Measurements from ENCODE around the gene ZNF580. TPM values are rescaled to one million over a fixed set of nuclear protein-coding genes. Genes with fewer than 3 reads are reported as not detected.

ZNF580 gene
- total RNA-seq, 1 donor from 2014 or later, result 2.4 TPM

DNA sequence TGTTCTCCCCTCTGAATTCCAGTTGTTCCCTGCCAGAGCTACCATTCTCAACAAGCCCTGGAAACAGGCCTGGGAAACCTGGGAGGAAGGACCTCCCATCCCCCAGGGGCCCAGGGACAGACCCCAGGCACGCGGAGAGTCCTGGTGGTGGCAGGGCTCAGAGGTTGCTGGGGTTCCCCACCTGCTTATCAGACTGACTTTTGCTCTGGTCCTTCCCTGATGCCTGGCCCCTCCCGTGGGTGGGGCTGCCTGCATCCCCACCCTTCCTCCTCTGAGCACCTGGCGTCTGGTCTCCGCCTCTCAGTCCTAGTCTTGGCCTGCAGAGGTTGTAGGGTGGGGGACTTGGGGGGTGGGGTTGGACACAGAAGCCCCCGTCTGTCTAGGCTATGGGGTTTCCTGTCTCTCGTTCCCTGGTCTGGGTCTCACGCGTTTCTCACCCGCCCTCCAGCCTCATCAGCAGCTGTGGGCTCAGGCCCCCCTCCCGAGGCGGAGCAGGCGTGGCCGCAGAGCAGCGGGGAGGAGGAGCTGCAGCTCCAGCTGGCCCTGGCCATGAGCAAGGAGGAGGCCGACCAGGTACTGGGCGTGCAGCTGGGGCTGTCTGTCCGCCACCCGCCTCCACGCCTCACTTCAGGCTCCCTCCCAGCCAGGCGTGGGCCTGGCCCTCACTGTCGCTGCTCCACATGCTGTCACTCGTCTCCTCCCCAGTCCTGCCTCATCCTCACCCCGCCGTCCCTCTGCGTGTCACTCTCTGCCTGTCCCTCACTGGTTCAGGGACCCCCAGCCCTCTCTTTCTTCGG lies 47.8 kb downstream of the ZNF580 start:
- TF ChIP-seq, protein P1, sequence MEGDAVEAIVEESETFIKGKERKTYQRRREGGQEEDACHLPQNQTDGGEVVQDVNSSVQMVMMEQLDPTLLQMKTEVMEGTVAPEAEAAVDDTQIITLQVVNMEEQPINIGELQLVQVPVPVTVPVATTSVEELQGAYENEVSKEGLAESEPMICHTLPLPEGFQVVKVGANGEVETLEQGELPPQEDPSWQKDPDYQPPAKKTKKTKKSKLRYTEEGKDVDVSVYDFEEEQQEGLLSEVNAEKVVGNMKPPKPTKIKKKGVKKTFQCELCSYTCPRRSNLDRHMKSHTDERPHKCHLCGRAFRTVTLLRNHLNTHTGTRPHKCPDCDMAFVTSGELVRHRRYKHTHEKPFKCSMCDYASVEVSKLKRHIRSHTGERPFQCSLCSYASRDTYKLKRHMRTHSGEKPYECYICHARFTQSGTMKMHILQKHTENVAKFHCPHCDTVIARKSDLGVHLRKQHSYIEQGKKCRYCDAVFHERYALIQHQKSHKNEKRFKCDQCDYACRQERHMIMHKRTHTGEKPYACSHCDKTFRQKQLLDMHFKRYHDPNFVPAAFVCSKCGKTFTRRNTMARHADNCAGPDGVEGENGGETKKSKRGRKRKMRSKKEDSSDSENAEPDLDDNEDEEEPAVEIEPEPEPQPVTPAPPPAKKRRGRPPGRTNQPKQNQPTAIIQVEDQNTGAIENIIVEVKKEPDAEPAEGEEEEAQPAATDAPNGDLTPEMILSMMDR (IDR thresholded peaks at IDR 0.05; ENCODE audit: insufficient read depth, low read length, severe bottlenecking), result no peak
- Histone ChIP-seq H3K4me3 (ENCODE audit: low read depth, low read length) (no peak overlapping the region), H3K36me3 (ENCODE audit: control insufficient read depth, insufficient read depth, low read length) (peaks cover 46% of the 10 kb centered on the region), H3K27me3 (ENCODE audit: control insufficient read depth, insufficient read depth, low read length) (no peaks in the 10 kb centered on the region)
- FAIRE-seq (no peak), DNase-seq (ENCODE audit: low read depth) (no peak)

DNA sequence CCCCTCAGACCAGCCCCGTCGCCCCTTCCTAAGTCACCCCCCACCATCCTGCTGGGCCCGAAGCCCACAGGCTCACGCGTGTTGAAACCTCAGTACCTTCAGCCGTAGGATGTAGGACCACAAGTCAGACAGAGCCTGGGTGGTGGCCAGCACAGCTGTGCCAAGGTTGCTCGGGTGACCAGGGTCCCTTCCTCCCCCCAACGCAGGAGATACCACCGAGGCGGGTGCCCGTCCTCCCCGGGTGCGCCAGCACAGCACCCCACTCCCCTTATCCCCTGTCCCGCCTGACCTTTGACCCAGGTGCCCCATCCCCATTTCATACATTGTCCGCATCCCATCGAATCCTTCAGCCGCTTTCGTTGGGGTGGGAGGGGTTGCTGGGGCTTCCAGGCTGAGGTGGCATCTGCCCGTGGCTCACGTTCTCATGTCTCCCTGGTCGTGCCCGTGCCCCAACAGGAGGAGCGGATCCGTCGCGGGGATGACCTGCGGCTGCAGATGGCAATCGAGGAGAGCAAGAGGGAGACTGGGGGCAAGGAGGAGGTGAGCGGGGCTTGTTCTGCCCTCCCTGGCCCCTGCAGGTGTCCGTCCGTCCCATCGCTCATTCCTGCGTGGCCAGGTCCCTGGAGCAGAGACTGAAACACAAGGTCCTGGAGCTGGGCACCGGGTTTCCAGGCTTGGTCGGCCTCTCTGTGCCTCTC lies 48.8 kb downstream of the ZNF580 start:
- Histone ChIP-seq H3K36me3 (ENCODE audit: control insufficient read depth, insufficient read depth, low read length) (peaks cover 45% of the 10 kb centered on the region), H3K27me3 (ENCODE audit: control insufficient read depth, insufficient read depth, low read length) (no peaks in the 10 kb centered on the region), H3K4me3 (ENCODE audit: low read depth, low read length) (no peak overlapping the region)
- FAIRE-seq, result no peak
- DNase-seq (ENCODE audit: low read depth), result no peak
- TF ChIP-seq, protein P1 (IDR thresholded peaks at IDR 0.05; ENCODE audit: insufficient read depth, low read length, severe bottlenecking), result no peak

DNA sequence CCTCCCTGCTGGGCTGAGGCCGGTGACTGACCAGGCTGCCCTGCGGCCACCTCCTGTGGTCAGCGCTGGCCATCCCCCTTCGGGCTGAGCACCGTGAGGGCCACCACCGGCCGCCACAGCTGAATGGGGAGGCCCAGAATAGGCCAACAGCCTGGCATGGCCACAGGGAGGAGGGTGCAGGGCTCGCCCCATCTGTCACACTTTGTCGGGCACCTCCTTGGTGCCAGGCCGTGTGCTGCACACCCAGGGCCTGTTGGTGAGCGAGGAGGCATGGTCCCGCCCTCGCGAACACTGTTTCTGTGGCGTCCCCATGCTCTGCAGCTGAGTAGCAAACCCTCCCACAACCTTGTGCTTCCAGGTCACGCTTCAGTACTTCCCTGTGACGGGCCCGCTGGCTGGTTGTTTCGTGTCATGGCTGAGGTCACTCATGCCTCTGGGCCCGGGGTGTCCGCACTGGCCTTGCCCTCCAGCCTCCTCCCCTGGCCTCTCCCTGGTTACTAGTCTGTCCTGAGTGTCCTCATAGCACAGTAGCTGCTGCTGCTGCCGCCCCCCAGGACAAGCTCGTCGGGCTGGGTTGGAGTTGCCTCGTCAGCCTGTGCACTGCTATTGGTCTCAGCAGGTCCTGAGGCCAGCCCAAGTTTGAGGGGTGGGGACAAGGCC lies 49.4 kb downstream of the ZNF580 start:
- no peak for FAIRE-seq
- no peaks in the 10 kb centered on the region for H3K27me3 ChIP-seq (ENCODE audit: control insufficient read depth, insufficient read depth, low read length)
- TF ChIP-seq, protein P1 (IDR thresholded peaks at IDR 0.05; ENCODE audit: insufficient read depth, low read length, severe bottlenecking), result no peak
- peaks cover 42% of the 10 kb centered on the region for H3K36me3 ChIP-seq (ENCODE audit: control insufficient read depth, insufficient read depth, low read length)
- DNase-seq (ENCODE audit: low read depth), result no peak
- H3K4me3 ChIP-seq (ENCODE audit: low read depth, low read length), result no peak overlapping the region

DNA sequence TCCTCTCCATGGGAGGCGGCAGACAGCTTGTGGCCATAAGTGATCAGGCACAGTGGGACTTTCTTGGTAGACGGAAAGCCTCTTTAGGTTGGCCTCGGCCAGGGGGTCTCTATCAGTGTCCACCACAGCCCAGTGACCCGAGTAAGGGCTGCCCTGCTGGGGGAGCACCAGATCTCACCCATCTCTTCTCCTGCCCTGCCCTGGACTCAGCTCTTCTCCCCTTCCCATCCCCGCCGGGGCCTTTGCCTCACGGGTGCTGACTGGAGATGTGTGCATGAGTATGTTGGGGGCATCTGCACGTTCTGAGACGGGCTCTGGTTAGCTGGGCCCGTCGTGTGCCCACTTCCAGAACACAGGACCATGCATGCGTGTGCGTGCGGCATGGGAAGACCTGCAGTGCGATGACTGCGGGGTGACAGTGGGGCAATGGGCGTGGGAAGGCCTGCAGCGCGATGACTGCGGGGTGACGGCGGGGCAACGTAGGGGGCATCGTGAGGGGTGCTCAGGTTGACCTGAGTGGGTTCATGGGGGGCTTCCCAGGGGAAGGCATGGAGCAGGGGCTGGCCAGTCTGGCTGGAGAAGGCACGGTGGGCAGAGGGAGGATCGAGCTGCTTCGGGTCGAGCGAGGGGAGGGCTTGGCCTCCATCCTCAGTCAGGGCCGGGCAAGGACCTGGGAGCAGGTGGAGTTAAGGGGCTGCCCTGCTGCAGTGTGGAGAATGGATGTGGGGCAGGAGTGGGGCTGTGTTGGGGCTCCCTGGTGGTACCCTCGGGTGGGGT lies 50.2 kb downstream of the ZNF580 start:
- H3K36me3 ChIP-seq (ENCODE audit: control insufficient read depth, insufficient read depth, low read length), result peaks cover 40% of the 10 kb centered on the region
- FAIRE-seq (no peak), DNase-seq (ENCODE audit: low read depth) (no peak)
- H3K4me3 ChIP-seq (ENCODE audit: low read depth, low read length), result no peak overlapping the region
- no peaks in the 10 kb centered on the region for H3K27me3 ChIP-seq (ENCODE audit: control insufficient read depth, insufficient read depth, low read length)
- TF ChIP-seq, protein P1 (IDR thresholded peaks at IDR 0.05; ENCODE audit: insufficient read depth, low read length, severe bottlenecking), result no peak

DNA sequence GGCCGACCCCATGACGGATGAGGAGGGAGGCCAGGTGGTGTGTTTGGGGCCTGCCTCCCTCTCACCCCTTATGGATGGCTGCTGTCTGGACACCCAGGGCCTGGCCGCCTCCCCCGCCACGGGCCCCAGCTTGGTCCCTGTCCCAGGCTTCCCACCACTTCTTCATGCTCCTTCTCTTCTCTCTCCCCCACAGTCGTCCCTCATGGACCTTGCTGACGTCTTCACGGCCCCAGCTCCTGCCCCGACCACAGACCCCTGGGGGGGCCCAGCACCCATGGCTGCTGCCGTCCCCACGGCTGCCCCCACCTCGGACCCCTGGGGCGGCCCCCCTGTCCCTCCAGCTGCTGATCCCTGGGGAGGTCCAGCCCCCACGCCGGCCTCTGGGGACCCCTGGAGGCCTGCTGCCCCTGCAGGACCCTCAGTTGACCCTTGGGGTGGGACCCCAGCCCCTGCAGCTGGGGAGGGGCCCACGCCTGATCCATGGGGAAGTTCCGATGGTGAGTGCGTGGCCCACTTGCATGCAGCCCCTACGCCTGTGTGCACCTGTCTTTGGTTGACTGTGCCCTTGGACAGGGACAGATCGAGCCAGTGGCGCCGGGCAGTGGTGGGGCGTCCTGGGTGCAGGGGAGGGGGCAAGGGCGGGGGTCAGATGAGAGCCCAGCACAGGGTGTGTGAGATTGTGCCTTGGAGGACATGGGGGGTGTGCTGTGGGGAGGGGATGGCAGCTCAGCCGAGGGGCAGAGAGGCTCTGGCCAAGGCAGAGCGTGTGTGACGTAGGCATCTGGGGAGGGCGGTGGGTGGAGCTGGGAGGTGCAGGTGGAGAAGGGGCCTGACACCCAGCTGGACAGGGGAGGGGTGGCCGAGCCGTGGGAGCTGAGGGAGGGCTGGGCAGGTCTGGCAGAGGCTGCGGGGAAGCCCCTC lies 51.0 kb downstream of the ZNF580 start:
- TF ChIP-seq, protein P1 (IDR thresholded peaks at IDR 0.05; ENCODE audit: insufficient read depth, low read length, severe bottlenecking), result no peak
- Histone ChIP-seq H3K27me3 (ENCODE audit: control insufficient read depth, insufficient read depth, low read length) (no peaks in the 10 kb centered on the region), H3K36me3 (ENCODE audit: control insufficient read depth, insufficient read depth, low read length) (peaks cover 35% of the 10 kb centered on the region), H3K4me3 (ENCODE audit: low read depth, low read length) (no peak overlapping the region)
- DNase-seq (ENCODE audit: low read depth) (no peak), FAIRE-seq (no peak)
